ENCODE data around the gene FBXO17. TPM values are rescaled to one million over a fixed set of nuclear protein-coding genes. Genes with fewer than 3 reads are reported as not detected.
A peak's percentile ranks its signal among the peaks of the same experiment; 100 is the strongest.

FBXO17 gene
- total and polyA plus RNA-seq, 2 of the 13 experiments (the other 11 are each of a cell fraction or from before 2014, with no cell fraction given) = 22.1 to 58.7 TPM

DNA sequence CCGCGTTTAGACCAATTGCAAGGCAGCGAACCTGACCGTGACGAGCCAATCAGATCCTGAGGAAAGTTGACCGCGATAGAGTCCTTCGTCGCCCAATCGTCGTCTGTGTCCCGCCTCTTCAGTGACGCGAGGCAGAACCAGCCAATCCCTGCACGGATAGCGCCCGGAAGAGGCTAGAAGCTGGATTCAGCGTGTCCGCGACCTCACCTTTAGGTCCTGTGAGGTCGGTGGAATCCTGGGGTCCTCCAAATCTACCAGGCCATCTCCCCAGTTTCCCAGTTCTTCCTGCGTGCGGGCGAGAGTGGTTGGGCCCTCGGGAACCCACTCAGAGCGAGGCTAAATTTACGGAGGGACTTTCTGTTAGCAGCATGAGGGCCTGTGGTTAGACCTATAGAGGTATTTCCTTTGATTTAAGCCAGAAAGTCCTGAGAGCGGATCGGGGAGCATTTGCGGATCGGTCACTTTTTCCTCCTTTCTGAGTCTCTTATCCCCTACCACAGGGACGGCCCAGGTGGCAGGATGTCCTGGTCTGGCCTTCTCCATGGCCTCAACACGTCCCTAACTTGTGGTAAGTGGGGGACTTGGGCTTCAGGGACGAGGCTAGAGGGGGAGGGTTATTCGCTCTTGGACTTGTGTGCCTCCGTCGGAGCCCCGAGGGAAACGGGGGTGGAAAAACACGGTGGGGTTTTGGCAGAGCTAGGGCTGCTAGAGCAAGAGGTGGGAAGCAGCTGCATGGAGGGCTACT is 44.6 kb downstream of the FBXO17 start, which contains the start of gene MRPS12 (continued):
- TF ChIP-seq, protein P1, sequence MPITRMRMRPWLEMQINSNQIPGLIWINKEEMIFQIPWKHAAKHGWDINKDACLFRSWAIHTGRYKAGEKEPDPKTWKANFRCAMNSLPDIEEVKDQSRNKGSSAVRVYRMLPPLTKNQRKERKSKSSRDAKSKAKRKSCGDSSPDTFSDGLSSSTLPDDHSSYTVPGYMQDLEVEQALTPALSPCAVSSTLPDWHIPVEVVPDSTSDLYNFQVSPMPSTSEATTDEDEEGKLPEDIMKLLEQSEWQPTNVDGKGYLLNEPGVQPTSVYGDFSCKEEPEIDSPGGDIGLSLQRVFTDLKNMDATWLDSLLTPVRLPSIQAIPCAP (CRISPR knock-in tag; IDR thresholded peaks at IDR 0.05; ENCODE audit: low read depth) = no peak
- TF ChIP-seq ZNF138 (CRISPR knock-in tag; IDR thresholded peaks at IDR 0.05; ENCODE audit: low read depth) (no peak), ZNF749 (CRISPR knock-in tag; IDR thresholded peaks at IDR 0.05; ENCODE audit: borderline replicate concordance) (no peak), MAFG (CRISPR knock-in tag; IDR thresholded peaks at IDR 0.05) (no peak), SP4 (CRISPR knock-in tag; IDR thresholded peaks at IDR 0.05) (peak; percentile 8; the same call in 1 of the 2 replicates), SAFB2 (CRISPR knock-in tag; IDR thresholded peaks at IDR 0.05; ENCODE audit: borderline replicate concordance, low read depth) (no peak), PHF21A (CRISPR knock-in tag; IDR thresholded peaks at IDR 0.05) (peak; percentile 65; the same call in 1 of the 2 replicates), DR1 (CRISPR knock-in tag; IDR thresholded peaks at IDR 0.05) (no peak), RNF2 (conservative IDR thresholded peaks at IDR 0.05; ENCODE audit: low read depth) (no peak), MYNN (CRISPR knock-in tag; IDR thresholded peaks at IDR 0.05; ENCODE audit: low read depth) (no peak), ZFX (CRISPR knock-in tag; IDR thresholded peaks at IDR 0.05; ENCODE audit: low read depth) (peak; percentile 73)
- TF ChIP-seq, protein P2, sequence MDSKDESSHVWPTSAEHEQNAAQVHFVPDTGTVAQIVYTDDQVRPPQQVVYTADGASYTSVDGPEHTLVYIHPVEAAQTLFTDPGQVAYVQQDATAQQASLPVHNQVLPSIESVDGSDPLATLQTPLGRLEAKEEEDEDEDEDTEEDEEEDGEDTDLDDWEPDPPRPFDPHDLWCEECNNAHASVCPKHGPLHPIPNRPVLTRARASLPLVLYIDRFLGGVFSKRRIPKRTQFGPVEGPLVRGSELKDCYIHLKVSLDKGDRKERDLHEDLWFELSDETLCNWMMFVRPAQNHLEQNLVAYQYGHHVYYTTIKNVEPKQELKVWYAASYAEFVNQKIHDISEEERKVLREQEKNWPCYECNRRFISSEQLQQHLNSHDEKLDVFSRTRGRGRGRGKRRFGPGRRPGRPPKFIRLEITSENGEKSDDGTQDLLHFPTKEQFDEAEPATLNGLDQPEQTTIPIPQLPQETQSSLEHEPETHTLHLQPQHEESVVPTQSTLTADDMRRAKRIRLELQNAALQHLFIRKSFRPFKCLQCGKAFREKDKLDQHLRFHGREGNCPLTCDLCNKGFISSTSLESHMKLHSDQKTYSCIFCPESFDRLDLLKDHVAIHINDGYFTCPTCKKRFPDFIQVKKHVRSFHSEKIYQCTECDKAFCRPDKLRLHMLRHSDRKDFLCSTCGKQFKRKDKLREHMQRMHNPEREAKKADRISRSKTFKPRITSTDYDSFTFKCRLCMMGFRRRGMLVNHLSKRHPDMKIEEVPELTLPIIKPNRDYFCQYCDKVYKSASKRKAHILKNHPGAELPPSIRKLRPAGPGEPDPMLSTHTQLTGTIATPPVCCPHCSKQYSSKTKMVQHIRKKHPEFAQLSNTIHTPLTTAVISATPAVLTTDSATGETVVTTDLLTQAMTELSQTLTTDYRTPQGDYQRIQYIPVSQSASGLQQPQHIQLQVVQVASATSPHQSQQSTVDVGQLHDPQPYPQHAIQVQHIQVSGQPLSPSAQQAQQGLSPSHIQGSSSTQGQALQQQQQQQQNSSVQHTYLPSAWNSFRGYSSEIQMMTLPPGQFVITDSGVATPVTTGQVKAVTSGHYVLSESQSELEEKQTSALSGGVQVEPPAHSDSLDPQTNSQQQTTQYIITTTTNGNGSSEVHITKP (CRISPR knock-in tag; IDR thresholded peaks at IDR 0.05; ENCODE audit: low read depth) = no peak
- TF ChIP-seq, protein P3, sequence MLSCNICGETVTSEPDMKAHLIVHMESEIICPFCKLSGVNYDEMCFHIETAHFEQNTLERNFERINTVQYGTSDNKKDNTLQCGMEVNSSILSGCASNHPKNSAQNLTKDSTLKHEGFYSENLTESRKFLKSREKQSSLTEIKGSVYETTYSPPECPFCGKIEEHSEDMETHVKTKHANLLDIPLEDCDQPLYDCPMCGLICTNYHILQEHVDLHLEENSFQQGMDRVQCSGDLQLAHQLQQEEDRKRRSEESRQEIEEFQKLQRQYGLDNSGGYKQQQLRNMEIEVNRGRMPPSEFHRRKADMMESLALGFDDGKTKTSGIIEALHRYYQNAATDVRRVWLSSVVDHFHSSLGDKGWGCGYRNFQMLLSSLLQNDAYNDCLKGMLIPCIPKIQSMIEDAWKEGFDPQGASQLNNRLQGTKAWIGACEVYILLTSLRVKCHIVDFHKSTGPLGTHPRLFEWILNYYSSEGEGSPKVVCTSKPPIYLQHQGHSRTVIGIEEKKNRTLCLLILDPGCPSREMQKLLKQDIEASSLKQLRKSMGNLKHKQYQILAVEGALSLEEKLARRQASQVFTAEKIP (CRISPR knock-in tag; IDR thresholded peaks at IDR 0.05; ENCODE audit: borderline replicate concordance) = no peak
- TF ChIP-seq, protein P4, sequence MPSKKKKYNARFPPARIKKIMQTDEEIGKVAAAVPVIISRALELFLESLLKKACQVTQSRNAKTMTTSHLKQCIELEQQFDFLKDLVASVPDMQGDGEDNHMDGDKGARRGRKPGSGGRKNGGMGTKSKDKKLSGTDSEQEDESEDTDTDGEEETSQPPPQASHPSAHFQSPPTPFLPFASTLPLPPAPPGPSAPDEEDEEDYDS (CRISPR knock-in tag; IDR thresholded peaks at IDR 0.05) = peak; percentile 61; the same call in 1 of the 2 replicates
- TF ChIP-seq, protein P5, sequence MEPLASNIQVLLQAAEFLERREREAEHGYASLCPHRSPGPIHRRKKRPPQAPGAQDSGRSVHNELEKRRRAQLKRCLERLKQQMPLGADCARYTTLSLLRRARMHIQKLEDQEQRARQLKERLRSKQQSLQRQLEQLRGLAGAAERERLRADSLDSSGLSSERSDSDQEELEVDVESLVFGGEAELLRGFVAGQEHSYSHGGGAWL (CRISPR knock-in tag; IDR thresholded peaks at IDR 0.05) = peak; percentile 21; the same call in 1 of the 2 replicates
- TF ChIP-seq, protein P6, sequence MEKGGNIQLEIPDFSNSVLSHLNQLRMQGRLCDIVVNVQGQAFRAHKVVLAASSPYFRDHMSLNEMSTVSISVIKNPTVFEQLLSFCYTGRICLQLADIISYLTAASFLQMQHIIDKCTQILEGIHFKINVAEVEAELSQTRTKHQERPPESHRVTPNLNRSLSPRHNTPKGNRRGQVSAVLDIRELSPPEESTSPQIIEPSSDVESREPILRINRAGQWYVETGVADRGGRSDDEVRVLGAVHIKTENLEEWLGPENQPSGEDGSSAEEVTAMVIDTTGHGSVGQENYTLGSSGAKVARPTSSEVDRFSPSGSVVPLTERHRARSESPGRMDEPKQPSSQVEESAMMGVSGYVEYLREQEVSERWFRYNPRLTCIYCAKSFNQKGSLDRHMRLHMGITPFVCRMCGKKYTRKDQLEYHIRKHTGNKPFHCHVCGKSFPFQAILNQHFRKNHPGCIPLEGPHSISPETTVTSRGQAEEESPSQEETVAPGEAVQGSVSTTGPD (CRISPR knock-in tag; IDR thresholded peaks at IDR 0.05) = no peak
- TF ChIP-seq, protein P7, sequence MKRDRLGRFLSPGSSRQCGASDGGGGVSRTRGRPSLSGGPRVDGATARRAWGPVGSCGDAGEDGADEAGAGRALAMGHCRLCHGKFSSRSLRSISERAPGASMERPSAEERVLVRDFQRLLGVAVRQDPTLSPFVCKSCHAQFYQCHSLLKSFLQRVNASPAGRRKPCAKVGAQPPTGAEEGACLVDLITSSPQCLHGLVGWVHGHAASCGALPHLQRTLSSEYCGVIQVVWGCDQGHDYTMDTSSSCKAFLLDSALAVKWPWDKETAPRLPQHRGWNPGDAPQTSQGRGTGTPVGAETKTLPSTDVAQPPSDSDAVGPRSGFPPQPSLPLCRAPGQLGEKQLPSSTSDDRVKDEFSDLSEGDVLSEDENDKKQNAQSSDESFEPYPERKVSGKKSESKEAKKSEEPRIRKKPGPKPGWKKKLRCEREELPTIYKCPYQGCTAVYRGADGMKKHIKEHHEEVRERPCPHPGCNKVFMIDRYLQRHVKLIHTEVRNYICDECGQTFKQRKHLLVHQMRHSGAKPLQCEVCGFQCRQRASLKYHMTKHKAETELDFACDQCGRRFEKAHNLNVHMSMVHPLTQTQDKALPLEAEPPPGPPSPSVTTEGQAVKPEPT (CRISPR knock-in tag; IDR thresholded peaks at IDR 0.05; ENCODE audit: low read depth) = 0 out of 2 replicates have a peak, but pooled peaks have one; percentile 70
